Kidney (tissue), 11 donors: ENCODE data around the gene ZNG1A. TPM values are rescaled to one million over a fixed set of nuclear protein-coding genes. Genes with fewer than 3 reads are reported as not detected.
A peak's percentile ranks its signal among the peaks of the same experiment; 100 is the strongest.
"Not testable (repeated sequence)": the region's sequence is repeated elsewhere in the genome, so short reads cannot be mapped to it uniquely, and the experiment has no call there.

Experiments used
- DNase-seq, 5 donors: peaks; one replicate each; pipeline ENCODE4 v3.0.0-alpha.2; 2013 to 2020
- FAIRE-seq: peaks from 2 replicates; lab custom pipeline; 2012; peaks lifted over from hg19 to GRCh38; lab: Jason Lieb, UNC
- H3K27ac ChIP-seq, 2 donors: one replicate each; pipeline ENCODE4 v1.7.0; 2013; ENCODE audit warnings: low read depth in 2 of 2, low read length in 2 of 2, inconsistent platforms in 1 of 2
- H3K27me3 ChIP-seq: one replicate; pipeline ENCODE4 v1.7.1; 2013; ENCODE audit warnings: low read length, inconsistent platforms; ENCODE audit not compliant: control insufficient read depth, insufficient read depth
- H3K36me3 ChIP-seq, 3 donors: one replicate each; pipeline versions ENCODE4 v1.7.0 to v1.7.1; 2013; ENCODE audit warnings: low read length in 3 of 3, control low read depth in 1 of 3, inconsistent platforms in 1 of 3; ENCODE audit not compliant: insufficient read depth in 3 of 3, control insufficient read depth in 2 of 3
- H3K4me1 ChIP-seq, 3 donors: one replicate each; pipeline versions ENCODE4 v1.7.0 to v1.7.1; 2013; ENCODE audit warnings: low read length in 3 of 3, inconsistent platforms in 1 of 3, low read depth in 1 of 3; ENCODE audit not compliant: control insufficient read depth in 2 of 3, insufficient read depth in 2 of 3
- H3K4me3 ChIP-seq, 3 donors: one replicate each; pipeline versions ENCODE4 v1.7.0 to v1.8.1; 2013; ENCODE audit warnings: low read length in 3 of 3, control low read depth in 1 of 3, inconsistent platforms in 1 of 3
- H3K9ac ChIP-seq, 3 donors: one replicate each; pipeline versions ENCODE4 v1.7.0 to v1.7.1; 2013; ENCODE audit warnings: low read length in 3 of 3, control low read depth in 1 of 3, inconsistent platforms in 1 of 3
- H3K9me3 ChIP-seq, 3 donors: one replicate each; pipeline versions ENCODE4 v1.7.0 to v1.7.1; 2013; ENCODE audit warnings: low read length in 3 of 3, control low read depth in 1 of 3, inconsistent platforms in 1 of 3; ENCODE audit not compliant: control insufficient read depth in 2 of 3, insufficient read depth in 1 of 3
- intact Hi-C: fragments of 100-400 bp; cut with DNase I; formaldehyde crosslinking; loops from one replicate; pipeline ENCODE4 v1.11.1; 2022
- polyA plus RNA-seq: library from polyadenylated mRNA; stranded (reverse); fragments of 350-450 nt; fragmentation: Illumina TruSeq; extraction: RNeasy Lipid Tissue Mini Kit (QIAGEN cat#74804); gene quantifications from one replicate; pipeline ENCODE4 v1.2.3, GENCODE V29; 2014; ENCODE audit warnings: low read depth, low replicate concordance; ENCODE audit not compliant: insufficient read depth
- total RNA-seq: library from RNA; stranded (reverse); fragmentation: NEBNext Ultra II Directional; extraction: Animal tissue kit (Norgen Biotek cat#: 25700); gene quantifications from one replicate; pipeline ENCODE4 v1.2.1, GENCODE V29; 2021
- donor health status: control.
- donor health status: control.
- donor health status: DM: yes; HTN: yes; CAD: no.
- donor health status: Normal renal cell carcinoma (clear cell type).

The ZNG1A gene
- total and polyA plus RNA-seq, 2 donors from 2014 or later, result 32.7 to 58.0 TPM

- H3K36me3 ChIP-seq, H3K4me3 ChIP-seq, intact Hi-C loops, H3K27me3 ChIP-seq, H3K9ac ChIP-seq, H3K9me3 ChIP-seq, H3K27ac ChIP-seq, H3K4me1 ChIP-seq, FAIRE-seq: not testable (repeated sequence)
- DNase-seq, result peak in 1 of 5 donors; percentile 39
These were observed 95.7 kb downstream of the ZNG1A start for GRCh38 chr9:82932-83689.

GRCh38 chr9:78333-78732 lies 100.5 kb downstream of the ZNG1A start:
- H3K9me3 ChIP-seq, FAIRE-seq, H3K27me3 ChIP-seq, H3K4me3 ChIP-seq, H3K36me3 ChIP-seq, intact Hi-C loops, DNase-seq, H3K27ac ChIP-seq, H3K9ac ChIP-seq, H3K4me1 ChIP-seq: not testable (repeated sequence)

GRCh38 chr9:76389-76788 lies 102.5 kb downstream of the ZNG1A start:
- H3K4me1 ChIP-seq, FAIRE-seq, H3K27me3 ChIP-seq, H3K9ac ChIP-seq, H3K4me3 ChIP-seq, DNase-seq, intact Hi-C loops, H3K27ac ChIP-seq, H3K36me3 ChIP-seq, H3K9me3 ChIP-seq: not testable (repeated sequence)

GRCh38 chr9:73900-74525 lies 104.8 kb downstream of the ZNG1A start:
- H3K9ac ChIP-seq, H3K27me3 ChIP-seq, H3K27ac ChIP-seq, H3K36me3 ChIP-seq, H3K4me3 ChIP-seq, intact Hi-C loops, FAIRE-seq, H3K4me1 ChIP-seq, H3K9me3 ChIP-seq: not testable (repeated sequence)
- peak in 1 of 5 donors; percentile 2 for DNase-seq

GRCh38 chr9:73076-73899 lies 105.6 kb downstream of the ZNG1A start:
- H3K4me3 ChIP-seq, H3K4me1 ChIP-seq, H3K36me3 ChIP-seq, FAIRE-seq, H3K9ac ChIP-seq, H3K27me3 ChIP-seq, H3K27ac ChIP-seq, H3K9me3 ChIP-seq, intact Hi-C loops: not testable (repeated sequence)
- DNase-seq, result peak; percentile 33 to 73 (median 47)

Other genes with a start within 250 kb of the ZNG1A start
- gene WASHC1, start 149.6 kb downstream of the ZNG1A start, total RNA-seq, result 24.0 TPM
- 16.6 TPM for gene WASHC1, start 149.6 kb downstream of the ZNG1A start, polyA plus RNA-seq
- 0.60 TPM for gene FOXD4, start 60.6 kb downstream of the ZNG1A start, total RNA-seq
- gene FOXD4, start 60.6 kb downstream of the ZNG1A start, polyA plus RNA-seq, result 0.43 TPM
- 46.5 TPM for gene DOCK8, start 35.8 kb upstream of the ZNG1A start, total RNA-seq
- 5.0 TPM for gene DOCK8, start 35.8 kb upstream of the ZNG1A start, polyA plus RNA-seq